ENCODE results near the gene MPV17L.
"Not testable (repeated sequence)": the region's sequence is repeated elsewhere in the genome, so short reads cannot be mapped to it uniquely, and the experiment has no call there.

MPV17L gene

DNA sequence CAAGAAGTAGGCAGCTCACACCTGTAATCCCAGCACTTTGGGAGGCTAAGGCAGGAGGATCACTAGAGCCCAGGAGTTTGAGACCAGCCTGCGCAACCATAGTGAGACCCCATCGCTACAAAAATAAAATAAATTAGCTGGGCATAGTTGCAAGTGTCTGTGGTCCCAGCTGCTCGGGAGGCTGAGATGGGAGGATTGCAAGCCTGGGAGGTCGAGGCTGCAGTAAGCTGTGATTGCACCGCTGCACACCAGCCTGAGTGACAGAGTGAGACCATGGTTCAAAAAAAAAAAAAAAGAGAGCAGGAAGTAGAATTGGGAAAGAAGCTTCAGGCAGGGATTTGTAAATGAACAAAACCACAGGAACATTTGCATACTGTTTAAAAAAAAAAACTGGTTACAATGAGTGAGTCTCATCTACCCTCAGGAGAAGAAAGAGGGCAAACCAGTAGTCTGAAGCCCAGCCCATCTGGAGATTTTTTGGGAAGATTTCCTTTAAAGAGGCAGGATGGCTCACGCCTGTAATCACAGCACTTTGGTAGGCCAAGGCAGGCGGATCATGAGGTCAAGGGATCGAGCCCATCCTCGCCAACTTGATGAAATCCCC, 7.9 kb downstream of the MPV17L start:
- TF ChIP-seq, protein P1, sequence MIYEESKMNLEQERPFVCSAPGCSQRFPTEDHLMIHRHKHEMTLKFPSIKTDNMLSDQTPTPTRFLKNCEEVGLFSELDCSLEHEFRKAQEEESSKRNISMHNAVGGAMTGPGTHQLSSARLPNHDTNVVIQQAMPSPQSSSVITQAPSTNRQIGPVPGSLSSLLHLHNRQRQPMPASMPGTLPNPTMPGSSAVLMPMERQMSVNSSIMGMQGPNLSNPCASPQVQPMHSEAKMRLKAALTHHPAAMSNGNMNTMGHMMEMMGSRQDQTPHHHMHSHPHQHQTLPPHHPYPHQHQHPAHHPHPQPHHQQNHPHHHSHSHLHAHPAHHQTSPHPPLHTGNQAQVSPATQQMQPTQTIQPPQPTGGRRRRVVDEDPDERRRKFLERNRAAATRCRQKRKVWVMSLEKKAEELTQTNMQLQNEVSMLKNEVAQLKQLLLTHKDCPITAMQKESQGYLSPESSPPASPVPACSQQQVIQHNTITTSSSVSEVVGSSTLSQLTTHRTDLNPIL (CRISPR knock-in tag; IDR thresholded peaks at IDR 0.05; ENCODE audit: low read depth): no peak
- TF ChIP-seq ARNTL (CRISPR knock-in tag; IDR thresholded peaks at IDR 0.05; ENCODE audit: borderline replicate concordance, low read depth) (no peak), ESRRG (CRISPR knock-in tag; IDR thresholded peaks at IDR 0.05) (no peak), BACH2 (CRISPR knock-in tag; IDR thresholded peaks at IDR 0.05; ENCODE audit: borderline replicate concordance) (no peak), SNAI2 (CRISPR knock-in tag; IDR thresholded peaks at IDR 0.05) (no peak), TOX (CRISPR knock-in tag; IDR thresholded peaks at IDR 0.05; ENCODE audit: borderline replicate concordance) (no peak), OSR1 (CRISPR knock-in tag; IDR thresholded peaks at IDR 0.05) (no peak), ZFP30 (CRISPR knock-in tag; IDR thresholded peaks at IDR 0.05) (no peak), ZNF565 (CRISPR knock-in tag; conservative IDR thresholded peaks at IDR 0.05; ENCODE audit: low read depth) (no peak), PPARA (CRISPR knock-in tag; IDR thresholded peaks at IDR 0.05; ENCODE audit: borderline replicate concordance) (no peak), GLIS3 (CRISPR knock-in tag; IDR thresholded peaks at IDR 0.05) (no peak), ZC3H10 (CRISPR knock-in tag; IDR thresholded peaks at IDR 0.05) (no peak), ZNF8 (CRISPR knock-in tag; IDR thresholded peaks at IDR 0.05) (no peak), ISL1 (CRISPR knock-in tag; IDR thresholded peaks at IDR 0.05) (no peak), RARB (CRISPR knock-in tag; IDR thresholded peaks at IDR 0.05) (no peak), TCF4 (CRISPR knock-in tag; IDR thresholded peaks at IDR 0.05; ENCODE audit: borderline replicate concordance) (no peak), ZFP3 (CRISPR knock-in tag; IDR thresholded peaks at IDR 0.05) (no peak)
- TF ChIP-seq, protein P2, sequence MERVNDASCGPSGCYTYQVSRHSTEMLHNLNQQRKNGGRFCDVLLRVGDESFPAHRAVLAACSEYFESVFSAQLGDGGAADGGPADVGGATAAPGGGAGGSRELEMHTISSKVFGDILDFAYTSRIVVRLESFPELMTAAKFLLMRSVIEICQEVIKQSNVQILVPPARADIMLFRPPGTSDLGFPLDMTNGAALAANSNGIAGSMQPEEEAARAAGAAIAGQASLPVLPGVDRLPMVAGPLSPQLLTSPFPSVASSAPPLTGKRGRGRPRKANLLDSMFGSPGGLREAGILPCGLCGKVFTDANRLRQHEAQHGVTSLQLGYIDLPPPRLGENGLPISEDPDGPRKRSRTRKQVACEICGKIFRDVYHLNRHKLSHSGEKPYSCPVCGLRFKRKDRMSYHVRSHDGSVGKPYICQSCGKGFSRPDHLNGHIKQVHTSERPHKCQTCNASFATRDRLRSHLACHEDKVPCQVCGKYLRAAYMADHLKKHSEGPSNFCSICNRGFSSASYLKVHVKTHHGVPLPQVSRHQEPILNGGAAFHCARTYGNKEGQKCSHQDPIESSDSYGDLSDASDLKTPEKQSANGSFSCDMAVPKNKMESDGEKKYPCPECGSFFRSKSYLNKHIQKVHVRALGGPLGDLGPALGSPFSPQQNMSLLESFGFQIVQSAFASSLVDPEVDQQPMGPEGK (CRISPR knock-in tag; IDR thresholded peaks at IDR 0.05; ENCODE audit: borderline replicate concordance): no peak
- TF ChIP-seq, protein P3, sequence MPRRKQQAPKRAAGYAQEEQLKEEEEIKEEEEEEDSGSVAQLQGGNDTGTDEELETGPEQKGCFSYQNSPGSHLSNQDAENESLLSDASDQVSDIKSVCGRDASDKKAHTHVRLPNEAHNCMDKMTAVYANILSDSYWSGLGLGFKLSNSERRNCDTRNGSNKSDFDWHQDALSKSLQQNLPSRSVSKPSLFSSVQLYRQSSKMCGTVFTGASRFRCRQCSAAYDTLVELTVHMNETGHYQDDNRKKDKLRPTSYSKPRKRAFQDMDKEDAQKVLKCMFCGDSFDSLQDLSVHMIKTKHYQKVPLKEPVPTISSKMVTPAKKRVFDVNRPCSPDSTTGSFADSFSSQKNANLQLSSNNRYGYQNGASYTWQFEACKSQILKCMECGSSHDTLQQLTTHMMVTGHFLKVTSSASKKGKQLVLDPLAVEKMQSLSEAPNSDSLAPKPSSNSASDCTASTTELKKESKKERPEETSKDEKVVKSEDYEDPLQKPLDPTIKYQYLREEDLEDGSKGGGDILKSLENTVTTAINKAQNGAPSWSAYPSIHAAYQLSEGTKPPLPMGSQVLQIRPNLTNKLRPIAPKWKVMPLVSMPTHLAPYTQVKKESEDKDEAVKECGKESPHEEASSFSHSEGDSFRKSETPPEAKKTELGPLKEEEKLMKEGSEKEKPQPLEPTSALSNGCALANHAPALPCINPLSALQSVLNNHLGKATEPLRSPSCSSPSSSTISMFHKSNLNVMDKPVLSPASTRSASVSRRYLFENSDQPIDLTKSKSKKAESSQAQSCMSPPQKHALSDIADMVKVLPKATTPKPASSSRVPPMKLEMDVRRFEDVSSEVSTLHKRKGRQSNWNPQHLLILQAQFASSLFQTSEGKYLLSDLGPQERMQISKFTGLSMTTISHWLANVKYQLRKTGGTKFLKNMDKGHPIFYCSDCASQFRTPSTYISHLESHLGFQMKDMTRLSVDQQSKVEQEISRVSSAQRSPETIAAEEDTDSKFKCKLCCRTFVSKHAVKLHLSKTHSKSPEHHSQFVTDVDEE (CRISPR knock-in tag; IDR thresholded peaks at IDR 0.05): no peak
- ATAC-seq: no peak

DNA sequence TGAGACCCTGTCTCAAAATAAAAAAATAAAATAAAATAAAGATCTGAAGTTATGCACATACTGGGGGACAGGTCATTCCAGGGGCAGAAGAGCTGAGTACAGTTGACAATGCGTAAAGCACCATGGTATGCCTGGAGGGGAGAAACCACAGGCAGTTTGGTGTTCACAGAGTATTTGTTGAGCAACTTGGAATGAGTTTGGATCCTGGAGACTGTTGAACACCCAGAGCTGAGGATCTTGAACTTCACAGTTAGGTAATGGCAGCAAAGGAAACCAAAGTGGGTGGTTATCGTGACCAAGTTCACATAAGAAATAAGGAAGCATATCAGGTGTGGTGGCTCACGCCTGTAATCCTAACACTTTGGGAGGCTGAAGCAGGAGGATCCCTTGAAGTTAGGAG, 8.5 kb downstream of the MPV17L start:
- not testable (repeated sequence) for ATAC-seq

DNA sequence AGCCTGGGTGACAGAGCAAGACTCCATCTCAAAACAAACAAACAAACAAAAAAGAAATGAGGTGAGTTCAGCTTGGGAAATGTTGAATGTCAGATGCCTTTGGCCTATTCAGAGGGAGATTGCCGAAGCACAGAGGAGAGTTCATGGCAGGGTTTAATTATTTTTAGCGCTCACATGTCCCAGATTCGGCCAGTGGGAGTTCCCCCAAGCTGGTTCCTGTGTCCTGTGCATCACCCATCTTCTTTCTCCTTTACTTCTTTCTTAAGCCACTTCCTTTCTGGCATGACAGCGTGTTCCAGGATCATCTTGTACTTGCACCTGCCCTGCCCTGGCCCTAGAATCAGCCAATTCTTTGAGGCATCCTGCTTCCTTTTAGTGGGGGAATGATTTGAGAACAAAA, 9.2 kb downstream of the MPV17L start:
- no peak for TF ChIP-seq RARB (CRISPR knock-in tag; IDR thresholded peaks at IDR 0.05)
- TF ChIP-seq ZC3H10 (CRISPR knock-in tag; IDR thresholded peaks at IDR 0.05): no peak
- TF ChIP-seq, protein P3 (CRISPR knock-in tag; IDR thresholded peaks at IDR 0.05): no peak
- no peak for TF ChIP-seq PPARA (CRISPR knock-in tag; IDR thresholded peaks at IDR 0.05; ENCODE audit: borderline replicate concordance)
- no peak for TF ChIP-seq OSR1 (CRISPR knock-in tag; IDR thresholded peaks at IDR 0.05)
- no peak for TF ChIP-seq ISL1 (CRISPR knock-in tag; IDR thresholded peaks at IDR 0.05)
- TF ChIP-seq, protein P4, sequence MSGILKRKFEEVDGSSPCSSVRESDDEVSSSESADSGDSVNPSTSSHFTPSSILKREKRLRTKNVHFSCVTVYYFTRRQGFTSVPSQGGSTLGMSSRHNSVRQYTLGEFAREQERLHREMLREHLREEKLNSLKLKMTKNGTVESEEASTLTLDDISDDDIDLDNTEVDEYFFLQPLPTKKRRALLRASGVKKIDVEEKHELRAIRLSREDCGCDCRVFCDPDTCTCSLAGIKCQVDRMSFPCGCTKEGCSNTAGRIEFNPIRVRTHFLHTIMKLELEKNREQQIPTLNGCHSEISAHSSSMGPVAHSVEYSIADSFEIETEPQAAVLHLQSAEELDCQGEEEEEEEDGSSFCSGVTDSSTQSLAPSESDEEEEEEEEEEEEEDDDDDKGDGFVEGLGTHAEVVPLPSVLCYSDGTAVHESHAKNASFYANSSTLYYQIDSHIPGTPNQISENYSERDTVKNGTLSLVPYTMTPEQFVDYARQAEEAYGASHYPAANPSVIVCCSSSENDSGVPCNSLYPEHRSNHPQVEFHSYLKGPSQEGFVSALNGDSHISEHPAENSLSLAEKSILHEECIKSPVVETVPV (CRISPR knock-in tag; IDR thresholded peaks at IDR 0.05): no peak
- TF ChIP-seq SNAI2 (CRISPR knock-in tag; IDR thresholded peaks at IDR 0.05): no peak
- no peak for TF ChIP-seq ZNF8 (CRISPR knock-in tag; IDR thresholded peaks at IDR 0.05)
- TF ChIP-seq CSDC2 (CRISPR knock-in tag; IDR thresholded peaks at IDR 0.05): no peak
- TF ChIP-seq ARNTL (CRISPR knock-in tag; IDR thresholded peaks at IDR 0.05; ENCODE audit: borderline replicate concordance, low read depth): no peak
- no peak for TF ChIP-seq ZNF565 (CRISPR knock-in tag; conservative IDR thresholded peaks at IDR 0.05; ENCODE audit: low read depth)
- TF ChIP-seq TCF4 (CRISPR knock-in tag; IDR thresholded peaks at IDR 0.05; ENCODE audit: borderline replicate concordance): no peak
- TF ChIP-seq, protein P5, sequence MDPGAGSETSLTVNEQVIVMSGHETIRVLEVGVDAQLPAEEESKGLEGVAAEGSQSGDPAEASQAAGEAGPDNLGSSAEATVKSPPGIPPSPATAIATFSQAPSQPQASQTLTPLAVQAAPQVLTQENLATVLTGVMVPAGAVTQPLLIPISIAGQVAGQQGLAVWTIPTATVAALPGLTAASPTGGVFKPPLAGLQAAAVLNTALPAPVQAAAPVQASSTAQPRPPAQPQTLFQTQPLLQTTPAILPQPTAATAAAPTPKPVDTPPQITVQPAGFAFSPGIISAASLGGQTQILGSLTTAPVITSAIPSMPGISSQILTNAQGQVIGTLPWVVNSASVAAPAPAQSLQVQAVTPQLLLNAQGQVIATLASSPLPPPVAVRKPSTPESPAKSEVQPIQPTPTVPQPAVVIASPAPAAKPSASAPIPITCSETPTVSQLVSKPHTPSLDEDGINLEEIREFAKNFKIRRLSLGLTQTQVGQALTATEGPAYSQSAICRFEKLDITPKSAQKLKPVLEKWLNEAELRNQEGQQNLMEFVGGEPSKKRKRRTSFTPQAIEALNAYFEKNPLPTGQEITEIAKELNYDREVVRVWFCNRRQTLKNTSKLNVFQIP (CRISPR knock-in tag; IDR thresholded peaks at IDR 0.05; ENCODE audit: borderline replicate concordance, low read depth): no peak
- no peak for ATAC-seq

DNA sequence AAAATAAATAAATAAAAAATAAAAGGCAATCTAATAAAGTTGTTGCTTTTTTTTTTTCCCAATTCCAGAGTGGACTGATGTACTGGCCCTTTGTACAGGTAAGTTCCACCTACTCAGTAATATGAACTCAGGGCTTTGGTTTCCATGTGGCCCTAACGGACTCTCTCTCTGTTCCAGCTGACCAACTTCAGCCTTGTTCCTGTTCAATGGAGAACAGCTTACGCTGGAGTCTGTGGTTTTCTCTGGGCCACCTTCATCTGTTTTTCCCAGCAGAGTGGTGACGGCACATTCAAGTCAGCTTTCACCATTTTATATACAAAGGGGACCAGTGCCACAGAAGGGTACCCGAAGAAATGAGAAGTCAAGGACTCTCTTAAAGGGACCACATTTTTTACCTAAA, 12.2 kb downstream of the MPV17L start:
- ATAC-seq: not testable (repeated sequence)

DNA sequence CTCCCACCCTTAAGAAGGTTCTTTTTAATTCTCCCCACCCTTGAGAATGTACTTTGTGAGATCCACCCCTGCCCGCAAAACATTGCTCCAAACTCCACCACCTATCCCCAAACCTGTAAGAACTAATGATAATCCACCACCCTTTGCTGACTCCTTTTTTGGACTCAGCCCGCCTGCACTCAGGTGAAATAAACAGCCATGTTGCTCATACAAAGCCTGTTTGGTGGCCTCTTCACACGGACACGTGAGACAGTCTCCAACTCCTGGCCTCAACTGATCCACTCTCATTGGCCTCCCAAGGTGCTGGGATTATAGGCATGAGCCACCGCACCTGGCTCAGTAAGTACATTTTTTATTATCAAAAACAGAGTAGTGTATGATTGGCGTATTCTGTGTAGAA, 13.9 kb downstream of the MPV17L start:
- ATAC-seq: not testable (repeated sequence)

Measured in SK-N-SH treated with all-trans-retinoic acid at 6 μM for 48 hours (cell line).